Nephron (organoid): Measurements from ENCODE around the gene MYCL.

Experiments used
- H3K27ac Mint-ChIP-seq, 3 experiments: 2 replicates each; pipeline ENCODE4 v1.8.0; 2020; ENCODE audit warnings: mixed read lengths in 3 of 3, mild to moderate bottlenecking in 2 of 3, moderate library complexity in 1 of 3
- H3K27me3 Mint-ChIP-seq: 2 replicates; pipeline ENCODE4 v1.8.0; 2021; ENCODE audit warnings: low read depth, mild to moderate bottlenecking, moderate library complexity, mixed read lengths
- H3K36me3 Mint-ChIP-seq: 2 replicates; pipeline ENCODE4 v1.8.0; 2020; ENCODE audit warnings: low read depth, mixed read lengths
- H3K4me1 Mint-ChIP-seq: 2 replicates; pipeline ENCODE4 v1.8.0; 2020; ENCODE audit warnings: mixed read lengths
- H3K4me3 Mint-ChIP-seq, 3 experiments: 2 replicates each; pipeline ENCODE4 v1.8.0; 2020; ENCODE audit warnings: mild to moderate bottlenecking in 3 of 3, mixed read lengths in 3 of 3, moderate library complexity in 2 of 3
- H3K9me3 Mint-ChIP-seq: 2 replicates; pipeline ENCODE4 v1.8.0; 2020; ENCODE audit warnings: mixed read lengths
- TF ChIP-seq, protein P1 (sequence below), 3 experiments: fragments of 200-600 bp; sonication (generic); IDR thresholded peaks; one replicate each; pipeline ENCODE4 v1.5.0; 2021; ENCODE audit warnings: antibody characterized with exemption in 3 of 3; ENCODE audit not compliant: unreplicated experiment in 3 of 3

MYCL gene

DNA sequence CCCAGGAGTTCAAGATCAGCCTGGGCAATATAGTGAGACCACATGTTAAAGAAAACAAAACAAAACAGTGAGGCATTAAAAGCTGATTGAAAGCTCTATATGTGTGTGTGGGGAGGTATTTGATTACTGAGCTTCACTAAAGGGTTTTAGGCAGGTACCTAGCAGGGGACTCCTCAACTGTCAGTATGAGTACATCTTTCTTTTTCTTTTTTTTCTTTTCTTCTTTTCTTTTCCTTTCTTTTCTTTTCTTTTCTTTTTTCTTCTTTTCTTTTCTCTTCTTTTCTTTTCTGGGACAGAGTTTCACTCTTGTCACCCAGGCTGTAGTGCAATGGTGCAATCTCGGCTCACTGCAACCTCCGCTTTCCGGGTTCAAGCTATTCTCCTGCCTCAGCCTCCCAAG, 8.5 kb upstream of the MYCL start:
- peaks cover 6% of the 10 kb centered on the region for H3K9me3 Mint-ChIP-seq
- no peak overlapping the region for H3K27ac Mint-ChIP-seq
- no peaks in the 10 kb centered on the region for H3K36me3 Mint-ChIP-seq
- no peaks in the 10 kb centered on the region for H3K4me1 Mint-ChIP-seq
- H3K4me3 Mint-ChIP-seq, result no peak overlapping the region
- TF ChIP-seq, protein P1, sequence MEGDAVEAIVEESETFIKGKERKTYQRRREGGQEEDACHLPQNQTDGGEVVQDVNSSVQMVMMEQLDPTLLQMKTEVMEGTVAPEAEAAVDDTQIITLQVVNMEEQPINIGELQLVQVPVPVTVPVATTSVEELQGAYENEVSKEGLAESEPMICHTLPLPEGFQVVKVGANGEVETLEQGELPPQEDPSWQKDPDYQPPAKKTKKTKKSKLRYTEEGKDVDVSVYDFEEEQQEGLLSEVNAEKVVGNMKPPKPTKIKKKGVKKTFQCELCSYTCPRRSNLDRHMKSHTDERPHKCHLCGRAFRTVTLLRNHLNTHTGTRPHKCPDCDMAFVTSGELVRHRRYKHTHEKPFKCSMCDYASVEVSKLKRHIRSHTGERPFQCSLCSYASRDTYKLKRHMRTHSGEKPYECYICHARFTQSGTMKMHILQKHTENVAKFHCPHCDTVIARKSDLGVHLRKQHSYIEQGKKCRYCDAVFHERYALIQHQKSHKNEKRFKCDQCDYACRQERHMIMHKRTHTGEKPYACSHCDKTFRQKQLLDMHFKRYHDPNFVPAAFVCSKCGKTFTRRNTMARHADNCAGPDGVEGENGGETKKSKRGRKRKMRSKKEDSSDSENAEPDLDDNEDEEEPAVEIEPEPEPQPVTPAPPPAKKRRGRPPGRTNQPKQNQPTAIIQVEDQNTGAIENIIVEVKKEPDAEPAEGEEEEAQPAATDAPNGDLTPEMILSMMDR (IDR thresholded peaks at IDR 0.05; ENCODE audit: unreplicated experiment in 3 of 3), result no peak
- peaks cover 24% of the 10 kb centered on the region for H3K27me3 Mint-ChIP-seq

DNA sequence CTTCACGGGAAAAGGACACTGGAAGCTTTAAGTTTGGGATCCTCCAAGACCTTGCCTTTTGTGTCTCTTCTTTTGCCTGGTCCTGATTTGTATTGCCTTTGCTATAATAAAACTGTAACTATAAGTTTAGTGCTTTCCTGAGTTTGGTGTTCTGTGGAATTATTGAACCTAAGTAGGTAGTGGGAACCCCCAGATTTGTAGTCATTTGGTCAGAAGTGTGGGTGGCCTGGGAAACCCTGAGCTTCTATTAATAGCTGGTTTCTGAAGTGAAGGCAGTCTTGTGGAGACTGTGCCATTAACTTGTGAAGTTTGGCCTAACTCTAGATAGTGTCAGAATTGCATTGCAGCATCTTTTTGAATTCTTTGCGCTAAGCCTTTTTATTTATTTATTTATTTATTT, 6.8 kb upstream of the MYCL start:
- no peaks in the 10 kb centered on the region for H3K4me1 Mint-ChIP-seq
- peaks cover 39% of the 10 kb centered on the region for H3K27me3 Mint-ChIP-seq
- no peak overlapping the region for H3K4me3 Mint-ChIP-seq
- H3K36me3 Mint-ChIP-seq, result no peaks in the 10 kb centered on the region
- TF ChIP-seq, protein P1 (IDR thresholded peaks at IDR 0.05; ENCODE audit: unreplicated experiment in 3 of 3), result no peak
- no peak overlapping the region for H3K27ac Mint-ChIP-seq
- H3K9me3 Mint-ChIP-seq, result peaks cover 6% of the 10 kb centered on the region

DNA sequence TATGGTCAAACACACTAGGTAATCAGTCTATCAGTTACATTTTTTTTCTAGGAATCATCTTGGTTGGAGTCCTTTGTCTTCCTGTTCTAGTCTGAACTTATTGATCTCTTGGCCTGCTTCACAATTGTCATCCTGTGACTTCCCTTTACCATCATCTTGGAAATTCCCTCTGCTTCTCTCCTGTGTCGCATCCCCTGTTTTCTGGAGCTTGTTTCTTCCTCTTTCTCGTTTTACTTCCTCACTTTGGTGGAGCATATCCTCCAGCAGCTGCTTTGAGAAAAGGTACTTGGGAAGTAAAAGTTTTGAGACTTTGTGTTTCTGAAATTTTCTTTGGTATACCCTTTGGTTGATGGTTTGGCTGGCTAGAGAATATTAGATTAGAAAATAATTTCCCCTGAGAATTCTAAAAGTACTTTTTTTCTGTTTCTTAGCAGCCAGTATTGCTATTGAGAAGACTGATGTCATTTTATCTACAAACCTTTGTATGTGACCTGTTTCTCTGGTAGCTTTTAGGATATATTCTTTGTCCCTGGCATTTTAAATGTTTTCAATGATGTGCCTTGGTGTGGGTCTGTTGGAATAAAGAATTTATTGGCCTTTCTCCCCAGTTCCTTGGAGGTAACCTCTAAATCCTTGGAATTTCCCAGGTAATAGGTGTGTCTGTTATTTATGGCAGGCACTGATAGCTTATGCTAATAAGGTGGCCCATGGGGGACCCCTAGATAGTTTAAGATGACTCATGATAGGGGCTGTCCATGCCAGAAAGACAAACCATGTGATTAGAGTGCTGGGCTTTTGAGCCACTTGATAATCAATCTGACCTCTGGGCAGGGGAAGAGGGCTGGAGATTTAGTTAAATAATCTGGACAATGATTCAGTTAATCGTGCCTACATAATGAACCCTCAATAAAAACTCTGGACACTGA, 6.1 kb upstream of the MYCL start:
- no peaks in the 10 kb centered on the region for H3K4me1 Mint-ChIP-seq
- no peaks in the 10 kb centered on the region for H3K36me3 Mint-ChIP-seq
- no peak overlapping the region for H3K4me3 Mint-ChIP-seq

DNA sequence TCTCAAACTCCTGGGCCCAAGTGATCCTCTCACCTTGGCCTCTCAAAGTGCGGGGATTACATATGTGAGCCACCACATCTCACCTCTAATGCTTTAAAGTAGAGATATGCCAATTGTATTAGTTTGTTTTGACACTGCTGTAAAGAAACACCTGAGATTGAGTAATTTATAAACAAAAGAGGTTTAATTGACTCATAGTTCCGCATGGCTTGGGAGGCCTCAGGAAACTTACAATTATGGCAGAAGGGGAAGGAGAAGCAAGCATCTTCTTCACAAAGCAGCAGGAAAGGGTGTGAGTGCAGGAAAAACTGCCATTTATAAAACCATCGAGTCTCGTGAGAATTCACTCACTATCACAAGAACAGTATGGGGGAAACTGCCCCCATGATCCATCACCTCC, 3.5 kb upstream of the MYCL start:
- Mint-ChIP-seq H3K27ac (no peak overlapping the region), H3K4me1 (peaks cover 1% of the 10 kb centered on the region), H3K9me3 (peaks cover 6% of the 10 kb centered on the region), H3K27me3 (peaks cover 58% of the 10 kb centered on the region), H3K4me3 (no peak overlapping the region), H3K36me3 (no peaks in the 10 kb centered on the region)
- TF ChIP-seq, protein P1 (IDR thresholded peaks at IDR 0.05; ENCODE audit: unreplicated experiment in 3 of 3), result no peak

More for the DNA sequence above, 6.1 kb upstream of the MYCL start:
- peaks cover 6% of the 10 kb centered on the region for H3K9me3 Mint-ChIP-seq
- TF ChIP-seq, protein P1 (IDR thresholded peaks at IDR 0.05; ENCODE audit: unreplicated experiment in 3 of 3), result no peak
- H3K27me3 Mint-ChIP-seq, result peaks cover 46% of the 10 kb centered on the region
- H3K27ac Mint-ChIP-seq, result no peak overlapping the region

DNA sequence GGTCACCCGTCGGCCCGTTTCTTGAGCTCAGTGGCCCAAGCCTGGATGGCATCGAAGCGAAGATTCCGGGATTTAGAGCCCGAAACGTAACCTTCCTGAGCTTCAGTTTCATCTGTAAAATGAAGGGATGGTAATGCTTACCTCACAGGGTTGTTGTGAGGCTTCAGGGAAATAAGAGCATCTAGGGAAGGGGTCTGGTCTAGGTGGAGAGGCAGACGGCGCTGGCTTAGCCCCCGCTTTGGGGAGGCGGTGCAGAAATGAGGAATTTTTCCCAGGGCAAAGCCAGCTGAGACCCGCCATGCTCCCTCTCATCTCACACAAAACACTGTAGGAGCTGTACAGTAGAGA, 717 bp upstream of the MYCL start:
- Mint-ChIP-seq H3K9me3 (no peaks in the 10 kb centered on the region), H3K36me3 (no peaks in the 10 kb centered on the region), H3K27ac (peak overlapping the region in 1 of 3 experiments; percentile 59), H3K4me3 (peak overlapping the region; percentile 82 to 83 (median 83)), H3K27me3 (peaks cover 61% of the 10 kb centered on the region), H3K4me1 (peaks cover 28% of the 10 kb centered on the region)
- TF ChIP-seq, protein P1 (IDR thresholded peaks at IDR 0.05; ENCODE audit: unreplicated experiment in 3 of 3), result no peak

DNA sequence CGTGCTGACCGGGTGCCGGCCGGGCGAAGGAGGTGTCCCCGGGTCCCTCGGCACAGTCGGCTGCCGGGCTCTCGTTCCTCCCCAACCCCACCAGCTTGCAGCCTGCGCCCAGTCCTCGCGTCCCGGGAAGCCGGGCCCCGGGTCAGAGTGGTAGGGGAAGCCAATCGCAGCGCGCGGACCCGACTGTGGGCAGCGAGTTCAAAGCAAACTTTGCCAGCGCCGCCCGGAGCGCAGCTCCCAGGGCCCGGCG, 328 bp downstream of the MYCL start:
- Mint-ChIP-seq H3K27me3 (peaks cover 64% of the 10 kb centered on the region), H3K9me3 (no peaks in the 10 kb centered on the region), H3K4me1 (peaks cover 38% of the 10 kb centered on the region), H3K27ac (no peak overlapping the region), H3K36me3 (no peaks in the 10 kb centered on the region), H3K4me3 (peak overlapping the region; percentile 74 to 85 (median 77))
- TF ChIP-seq, protein P1 (IDR thresholded peaks at IDR 0.05; ENCODE audit: unreplicated experiment in 3 of 3), result no peak
